ENCODE measurements around the gene JDP2.

Gene JDP2

DNA sequence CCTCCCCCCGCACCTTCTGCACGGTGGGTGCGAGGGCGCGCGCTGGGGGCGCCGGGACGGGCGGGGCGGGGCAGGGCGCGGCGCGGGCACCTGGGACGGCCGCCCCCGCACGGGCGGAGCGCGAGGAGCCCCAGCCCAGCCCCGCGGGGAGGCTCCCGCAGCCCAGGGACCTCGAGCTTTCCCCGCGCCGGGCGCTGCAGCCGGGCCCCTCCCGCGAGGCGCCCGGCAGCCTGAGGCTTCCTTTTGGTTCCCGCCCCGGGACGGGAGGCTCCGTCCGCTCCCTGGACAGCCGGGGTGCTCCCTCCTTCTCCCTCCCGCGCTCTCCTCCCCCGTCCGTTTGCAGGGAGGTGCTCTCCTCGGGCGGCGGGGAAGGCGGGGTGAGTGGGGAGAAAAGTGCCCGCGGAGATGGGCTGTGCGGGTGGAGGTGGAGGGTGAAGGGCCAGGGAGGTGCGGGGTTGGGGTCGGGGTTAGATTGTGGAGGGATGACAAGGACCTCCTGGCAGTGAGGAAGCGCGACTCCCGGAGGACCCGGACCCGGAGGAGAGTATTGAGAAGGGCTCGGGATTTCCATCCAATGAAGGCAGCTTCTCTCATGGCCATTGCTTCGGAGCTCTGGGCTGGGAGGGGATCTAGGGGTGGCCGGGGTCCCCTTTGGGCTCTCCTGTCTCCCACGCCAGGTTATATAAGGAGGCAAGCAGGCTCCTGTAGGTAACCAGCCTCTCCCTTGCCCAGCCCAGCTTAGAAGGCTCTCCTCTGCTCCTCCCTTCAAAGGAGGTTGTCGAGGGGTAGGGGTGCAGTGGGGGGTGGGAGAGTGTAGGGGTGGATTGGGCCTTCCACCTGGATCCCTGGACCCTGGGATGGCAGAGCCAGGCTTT, 645 bp downstream of the JDP2 start (continued):
- TF ChIP-seq ZNF292 (tag by site-specific recombination; IDR thresholded peaks at IDR 0.05; ENCODE audit: borderline replicate concordance, low read depth) (no peak), EGR2 (tag by site-specific recombination; IDR thresholded peaks at IDR 0.05; ENCODE audit: low read depth) (no peak; the same call in 1 of the 2 replicates), ZNF274 (IDR thresholded peaks at IDR 0.05; ENCODE audit: low read length) (no peak), ZNF274 (tag by site-specific recombination; IDR thresholded peaks at IDR 0.05; ENCODE audit: borderline replicate concordance) (no peak), HOXC10 (CRISPR knock-in tag; IDR thresholded peaks at IDR 0.05) (no peak), ZNF621 (tag by site-specific recombination; IDR thresholded peaks at IDR 0.05) (no peak), GLI2 (tag by site-specific recombination; IDR thresholded peaks at IDR 0.05; ENCODE audit: borderline replicate concordance, low read depth) (no peak), ZBTB21 (tag by site-specific recombination; IDR thresholded peaks at IDR 0.05) (no peak), ZIC2 (tag by site-specific recombination; IDR thresholded peaks at IDR 0.05) (no peak), ZBTB17 (tag by site-specific recombination; IDR thresholded peaks at IDR 0.05) (no peak), SETDB1 (IDR thresholded peaks at IDR 0.05; ENCODE audit: insufficient read length, low read length) (no peak), ZFP41 (tag by site-specific recombination; IDR thresholded peaks at IDR 0.05; ENCODE audit: borderline replicate concordance) (no peak), ZNF175 (tag by site-specific recombination; IDR thresholded peaks at IDR 0.05) (no peak), ZNF76 (tag by site-specific recombination; IDR thresholded peaks at IDR 0.05; ENCODE audit: borderline replicate concordance, low read depth) (no peak), ZNF239 (tag by site-specific recombination; IDR thresholded peaks at IDR 0.05) (no peak), ZNF776 (tag by site-specific recombination; IDR thresholded peaks at IDR 0.05; ENCODE audit: borderline replicate concordance) (no peak), KLF10 (tag by site-specific recombination; IDR thresholded peaks at IDR 0.05) (no peak), YY2 (tag by site-specific recombination; IDR thresholded peaks at IDR 0.05) (no peak), ZNF501 (tag by site-specific recombination; IDR thresholded peaks at IDR 0.05) (no peak), ZNF155 (tag by site-specific recombination; IDR thresholded peaks at IDR 0.05) (no peak), TRIM28 (IDR thresholded peaks at IDR 0.05; ENCODE audit: borderline replicate concordance, low read length) (no peak)
- TF ChIP-seq, protein P1, sequence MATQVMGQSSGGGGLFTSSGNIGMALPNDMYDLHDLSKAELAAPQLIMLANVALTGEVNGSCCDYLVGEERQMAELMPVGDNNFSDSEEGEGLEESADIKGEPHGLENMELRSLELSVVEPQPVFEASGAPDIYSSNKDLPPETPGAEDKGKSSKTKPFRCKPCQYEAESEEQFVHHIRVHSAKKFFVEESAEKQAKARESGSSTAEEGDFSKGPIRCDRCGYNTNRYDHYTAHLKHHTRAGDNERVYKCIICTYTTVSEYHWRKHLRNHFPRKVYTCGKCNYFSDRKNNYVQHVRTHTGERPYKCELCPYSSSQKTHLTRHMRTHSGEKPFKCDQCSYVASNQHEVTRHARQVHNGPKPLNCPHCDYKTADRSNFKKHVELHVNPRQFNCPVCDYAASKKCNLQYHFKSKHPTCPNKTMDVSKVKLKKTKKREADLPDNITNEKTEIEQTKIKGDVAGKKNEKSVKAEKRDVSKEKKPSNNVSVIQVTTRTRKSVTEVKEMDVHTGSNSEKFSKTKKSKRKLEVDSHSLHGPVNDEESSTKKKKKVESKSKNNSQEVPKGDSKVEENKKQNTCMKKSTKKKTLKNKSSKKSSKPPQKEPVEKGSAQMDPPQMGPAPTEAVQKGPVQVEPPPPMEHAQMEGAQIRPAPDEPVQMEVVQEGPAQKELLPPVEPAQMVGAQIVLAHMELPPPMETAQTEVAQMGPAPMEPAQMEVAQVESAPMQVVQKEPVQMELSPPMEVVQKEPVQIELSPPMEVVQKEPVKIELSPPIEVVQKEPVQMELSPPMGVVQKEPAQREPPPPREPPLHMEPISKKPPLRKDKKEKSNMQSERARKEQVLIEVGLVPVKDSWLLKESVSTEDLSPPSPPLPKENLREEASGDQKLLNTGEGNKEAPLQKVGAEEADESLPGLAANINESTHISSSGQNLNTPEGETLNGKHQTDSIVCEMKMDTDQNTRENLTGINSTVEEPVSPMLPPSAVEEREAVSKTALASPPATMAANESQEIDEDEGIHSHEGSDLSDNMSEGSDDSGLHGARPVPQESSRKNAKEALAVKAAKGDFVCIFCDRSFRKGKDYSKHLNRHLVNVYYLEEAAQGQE (tag by site-specific recombination; IDR thresholded peaks at IDR 0.05), result no peak
- TF ChIP-seq, protein P2, sequence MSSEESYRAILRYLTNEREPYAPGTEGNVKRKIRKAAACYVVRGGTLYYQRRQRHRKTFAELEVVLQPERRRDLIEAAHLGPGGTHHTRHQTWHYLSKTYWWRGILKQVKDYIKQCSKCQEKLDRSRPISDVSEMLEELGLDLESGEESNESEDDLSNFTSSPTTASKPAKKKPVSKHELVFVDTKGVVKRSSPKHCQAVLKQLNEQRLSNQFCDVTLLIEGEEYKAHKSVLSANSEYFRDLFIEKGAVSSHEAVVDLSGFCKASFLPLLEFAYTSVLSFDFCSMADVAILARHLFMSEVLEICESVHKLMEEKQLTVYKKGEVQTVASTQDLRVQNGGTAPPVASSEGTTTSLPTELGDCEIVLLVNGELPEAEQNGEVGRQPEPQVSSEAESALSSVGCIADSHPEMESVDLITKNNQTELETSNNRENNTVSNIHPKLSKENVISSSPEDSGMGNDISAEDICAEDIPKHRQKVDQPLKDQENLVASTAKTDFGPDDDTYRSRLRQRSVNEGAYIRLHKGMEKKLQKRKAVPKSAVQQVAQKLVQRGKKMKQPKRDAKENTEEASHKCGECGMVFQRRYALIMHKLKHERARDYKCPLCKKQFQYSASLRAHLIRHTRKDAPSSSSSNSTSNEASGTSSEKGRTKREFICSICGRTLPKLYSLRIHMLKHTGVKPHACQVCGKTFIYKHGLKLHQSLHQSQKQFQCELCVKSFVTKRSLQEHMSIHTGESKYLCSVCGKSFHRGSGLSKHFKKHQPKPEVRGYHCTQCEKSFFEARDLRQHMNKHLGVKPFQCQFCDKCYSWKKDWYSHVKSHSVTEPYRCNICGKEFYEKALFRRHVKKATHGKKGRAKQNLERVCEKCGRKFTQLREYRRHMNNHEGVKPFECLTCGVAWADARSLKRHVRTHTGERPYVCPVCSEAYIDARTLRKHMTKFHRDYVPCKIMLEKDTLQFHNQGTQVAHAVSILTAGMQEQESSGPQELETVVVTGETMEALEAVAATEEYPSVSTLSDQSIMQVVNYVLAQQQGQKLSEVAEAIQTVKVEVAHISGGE (tag by site-specific recombination; conservative IDR thresholded peaks at IDR 0.05; ENCODE audit: low read depth), result no peak; the same call in 1 of the 2 replicates
- TF ChIP-seq, protein P3, sequence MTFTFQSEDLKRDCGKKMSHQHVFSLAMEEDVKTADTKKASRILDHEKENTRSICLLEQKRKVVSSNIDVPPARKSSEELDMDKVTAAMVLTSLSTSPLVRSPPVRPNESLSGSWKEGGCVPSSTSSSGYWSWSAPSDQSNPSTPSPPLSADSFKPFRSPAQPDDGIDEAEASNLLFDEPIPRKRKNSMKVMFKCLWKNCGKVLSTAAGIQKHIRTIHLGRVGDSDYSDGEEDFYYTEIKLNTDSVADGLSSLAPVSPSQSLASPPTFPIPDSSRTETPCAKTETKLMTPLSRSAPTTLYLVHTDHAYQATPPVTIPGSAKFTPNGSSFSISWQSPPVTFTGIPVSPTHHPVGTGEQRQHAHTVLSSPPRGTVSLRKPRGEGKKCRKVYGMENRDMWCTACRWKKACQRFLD (tag by site-specific recombination; IDR thresholded peaks at IDR 0.05), result no peak
- TF ChIP-seq, protein P4, sequence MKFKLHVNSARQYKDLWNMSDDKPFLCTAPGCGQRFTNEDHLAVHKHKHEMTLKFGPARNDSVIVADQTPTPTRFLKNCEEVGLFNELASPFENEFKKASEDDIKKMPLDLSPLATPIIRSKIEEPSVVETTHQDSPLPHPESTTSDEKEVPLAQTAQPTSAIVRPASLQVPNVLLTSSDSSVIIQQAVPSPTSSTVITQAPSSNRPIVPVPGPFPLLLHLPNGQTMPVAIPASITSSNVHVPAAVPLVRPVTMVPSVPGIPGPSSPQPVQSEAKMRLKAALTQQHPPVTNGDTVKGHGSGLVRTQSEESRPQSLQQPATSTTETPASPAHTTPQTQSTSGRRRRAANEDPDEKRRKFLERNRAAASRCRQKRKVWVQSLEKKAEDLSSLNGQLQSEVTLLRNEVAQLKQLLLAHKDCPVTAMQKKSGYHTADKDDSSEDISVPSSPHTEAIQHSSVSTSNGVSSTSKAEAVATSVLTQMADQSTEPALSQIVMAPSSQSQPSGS (tag by site-specific recombination; IDR thresholded peaks at IDR 0.05; ENCODE audit: low read depth), result no peak
- TF ChIP-seq, protein P5, sequence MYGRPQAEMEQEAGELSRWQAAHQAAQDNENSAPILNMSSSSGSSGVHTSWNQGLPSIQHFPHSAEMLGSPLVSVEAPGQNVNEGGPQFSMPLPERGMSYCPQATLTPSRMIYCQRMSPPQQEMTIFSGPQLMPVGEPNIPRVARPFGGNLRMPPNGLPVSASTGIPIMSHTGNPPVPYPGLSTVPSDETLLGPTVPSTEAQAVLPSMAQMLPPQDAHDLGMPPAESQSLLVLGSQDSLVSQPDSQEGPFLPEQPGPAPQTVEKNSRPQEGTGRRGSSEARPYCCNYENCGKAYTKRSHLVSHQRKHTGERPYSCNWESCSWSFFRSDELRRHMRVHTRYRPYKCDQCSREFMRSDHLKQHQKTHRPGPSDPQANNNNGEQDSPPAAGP (tag by site-specific recombination; IDR thresholded peaks at IDR 0.05), result peak; percentile 53; the same call in 1 of the 2 replicates
- TF ChIP-seq, protein P6, sequence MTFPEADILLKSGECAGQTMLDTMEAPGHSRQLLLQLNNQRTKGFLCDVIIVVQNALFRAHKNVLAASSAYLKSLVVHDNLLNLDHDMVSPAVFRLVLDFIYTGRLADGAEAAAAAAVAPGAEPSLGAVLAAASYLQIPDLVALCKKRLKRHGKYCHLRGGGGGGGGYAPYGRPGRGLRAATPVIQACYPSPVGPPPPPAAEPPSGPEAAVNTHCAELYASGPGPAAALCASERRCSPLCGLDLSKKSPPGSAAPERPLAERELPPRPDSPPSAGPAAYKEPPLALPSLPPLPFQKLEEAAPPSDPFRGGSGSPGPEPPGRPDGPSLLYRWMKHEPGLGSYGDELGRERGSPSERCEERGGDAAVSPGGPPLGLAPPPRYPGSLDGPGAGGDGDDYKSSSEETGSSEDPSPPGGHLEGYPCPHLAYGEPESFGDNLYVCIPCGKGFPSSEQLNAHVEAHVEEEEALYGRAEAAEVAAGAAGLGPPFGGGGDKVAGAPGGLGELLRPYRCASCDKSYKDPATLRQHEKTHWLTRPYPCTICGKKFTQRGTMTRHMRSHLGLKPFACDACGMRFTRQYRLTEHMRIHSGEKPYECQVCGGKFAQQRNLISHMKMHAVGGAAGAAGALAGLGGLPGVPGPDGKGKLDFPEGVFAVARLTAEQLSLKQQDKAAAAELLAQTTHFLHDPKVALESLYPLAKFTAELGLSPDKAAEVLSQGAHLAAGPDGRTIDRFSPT (tag by site-specific recombination; IDR thresholded peaks at IDR 0.05), result no peak

All from HEK293 (cell line).